H1 (cell line): ENCODE results near the gene GLB1L2. TPM values are rescaled to one million over a fixed set of nuclear protein-coding genes. Genes with fewer than 3 reads are reported as not detected.

Experiments
- CTCF ChIA-PET: fragments of 300-600 bp; sonication (Branson Sonifier 250); formaldehyde crosslinking; loops from one replicate; lab custom pipeline; 2021; ENCODE audit not compliant: partially characterized antibody; lab: Charles Lee
- POLR2A ChIA-PET: fragments of 300-600 bp; sonication (Branson Sonifier 250); formaldehyde crosslinking; loops from one replicate; lab custom pipeline; 2021; ENCODE audit warnings: inconsistent platforms; ENCODE audit not compliant: partially characterized antibody; lab: Charles Lee
- DNase-seq, 2 experiments: peaks; one replicate each; pipeline versions ENCODE4 v3.0.0 to v3.0.0-alpha.2; 2010 to 2022; ENCODE audit warnings: low spot score in 2 of 2, low read depth in 1 of 2, mixed read lengths in 1 of 2
- FAIRE-seq: peaks from 2 replicates; lab custom pipeline; 2011; peaks lifted over from hg19 to GRCh38; lab: Jason Lieb, UNC
- H2AFZ ChIP-seq: 2 replicates; pipeline ENCODE4 v1.8.1; 2012; ENCODE audit warnings: low read length, inconsistent platforms
- H2AK5ac ChIP-seq: 2 replicates; pipeline ENCODE4 v1.6.1; 2013; ENCODE audit warnings: low read depth, low read length
- H2BK120ac ChIP-seq: replicated peaks from 2 replicates; pipeline ENCODE3; 2013; ENCODE audit warnings: low read depth, low read length, inconsistent platforms
- H2BK12ac ChIP-seq: 2 replicates; pipeline ENCODE4 v1.6.1; 2013; ENCODE audit warnings: low read depth, low read length
- H2BK15ac ChIP-seq: 2 replicates; pipeline ENCODE4 v1.6.1; 2013; ENCODE audit warnings: low read length
- H2BK20ac ChIP-seq: 2 replicates; pipeline ENCODE4 v1.6.1; 2013; ENCODE audit warnings: low read length
- H2BK5ac ChIP-seq: 2 replicates; pipeline ENCODE4 v1.6.1; 2013; ENCODE audit warnings: low read depth, low read length
- H3K14ac ChIP-seq: 2 replicates; pipeline ENCODE4 v1.6.1; 2013; ENCODE audit warnings: inconsistent platforms; ENCODE audit not compliant: insufficient read length
- H3K18ac ChIP-seq: 2 replicates; pipeline ENCODE4 v1.6.1; 2013; ENCODE audit warnings: low read length; ENCODE audit errors: extremely low read depth
- H3K23ac ChIP-seq: 2 replicates; pipeline ENCODE4 v1.6.1; 2013; ENCODE audit warnings: inconsistent platforms; ENCODE audit not compliant: insufficient read length
- H3K23me2 ChIP-seq: 2 replicates; pipeline ENCODE4 v1.6.1; 2013; ENCODE audit warnings: low read depth, low read length
- H3K27ac ChIP-seq: 2 replicates; pipeline ENCODE4 v1.6.1; 2011; ENCODE audit warnings: low read depth, low read length, inconsistent platforms
- H3K27me3 ChIP-seq, 4 experiments: replicated peaks in 1 of 4; 1 replicate in 1 of 4; 2 replicates in 3 of 4; pipeline versions ENCODE4 v1.6.1 to v1.8.1; 2011 to 2013; ENCODE audit warnings: low read length in 3 of 4, mild to moderate bottlenecking in 3 of 4, inconsistent platforms in 2 of 4, mixed read lengths in 2 of 4, moderate library complexity in 1 of 4; ENCODE audit not compliant: control insufficient read depth in 3 of 4, insufficient read depth in 3 of 4; ENCODE audit errors: extremely low read depth in 1 of 4
- H3K36me3 ChIP-seq, 4 experiments: 2 replicates each; pipeline versions ENCODE4 v1.6.1 to v1.8.1; 2011 to 2013; ENCODE audit warnings: mild to moderate bottlenecking in 4 of 4, low read length in 3 of 4, moderate library complexity in 2 of 4, control low read depth in 1 of 4, inconsistent platforms in 1 of 4; ENCODE audit not compliant: insufficient read depth in 4 of 4, control insufficient read depth in 2 of 4
- H3K4ac ChIP-seq: replicated peaks from 2 replicates; pipeline ENCODE3; 2013; ENCODE audit warnings: low read length, low read depth, mixed read lengths, inconsistent platforms; ENCODE audit not compliant: insufficient read length
- H3K4me1 ChIP-seq, 4 experiments: replicated peaks in 1 of 4; 1 replicate in 1 of 4; 2 replicates in 3 of 4; pipeline versions ENCODE4 v1.6.1 to v1.8.1; 2011 to 2013; ENCODE audit warnings: low read length in 3 of 4, inconsistent platforms in 2 of 4, mixed read lengths in 1 of 4; ENCODE audit not compliant: insufficient read depth in 4 of 4, control insufficient read depth in 3 of 4
- H3K4me2 ChIP-seq, 2 experiments: 2 replicates each; pipeline versions ENCODE4 v1.6.1 to v1.8.1; 2011 to 2013; ENCODE audit warnings: low read depth in 2 of 2, low read length in 2 of 2, control low read depth in 1 of 2, inconsistent platforms in 1 of 2, mild to moderate bottlenecking in 1 of 2; ENCODE audit not compliant: insufficient read depth in 1 of 2
- H3K4me3 ChIP-seq, 4 experiments: fragments of 200-600, 300-600 bp in 1 of 4; sonication (generic), shearing (Covaris generic), sonication (Bioruptor Twin) in 1 of 4; 2 replicates each; pipeline versions ENCODE4 v1.5.1 to v1.8.1; 2011 to 2016; ENCODE audit warnings: low read length in 4 of 4, low read depth in 3 of 4, control low read depth in 2 of 4, inconsistent platforms in 2 of 4, mild to moderate bottlenecking in 2 of 4, mixed read lengths in 1 of 4, moderate library complexity in 1 of 4; ENCODE audit not compliant: insufficient read depth in 2 of 4; ENCODE audit errors: extremely low read depth in 1 of 4
- H3K56ac ChIP-seq: replicated peaks from 2 replicates; pipeline ENCODE3; 2013; ENCODE audit warnings: low read depth, mild to moderate bottlenecking, mixed read lengths, low read length, inconsistent platforms; ENCODE audit not compliant: insufficient read length
- H3K79me1 ChIP-seq: 2 replicates; pipeline ENCODE4 v1.6.1; 2013; ENCODE audit warnings: low read depth, low read length, control low read depth
- H3K79me2 ChIP-seq, 2 experiments: 2 replicates each; pipeline versions ENCODE4 v1.6.1 to v1.8.1; 2012 to 2013; ENCODE audit warnings: low read length in 2 of 2, mild to moderate bottlenecking in 2 of 2, inconsistent platforms in 1 of 2; ENCODE audit not compliant: insufficient read depth in 2 of 2, control insufficient read depth in 1 of 2
- H3K9ac ChIP-seq, 4 experiments: replicated peaks in 1 of 4; 1 replicate in 1 of 4; 2 replicates in 3 of 4; pipeline versions ENCODE4 v1.6.1 to v1.8.1; 2011 to 2013; ENCODE audit warnings: low read depth in 3 of 4, low read length in 3 of 4, control low read depth in 2 of 4, mild to moderate bottlenecking in 2 of 4, moderate library complexity in 2 of 4, inconsistent platforms in 1 of 4; ENCODE audit errors: extremely low read depth in 1 of 4
- H3K9me3 ChIP-seq, 2 experiments: 2 replicates each; pipeline versions ENCODE4 v1.6.1 to v1.8.1; 2012 to 2013; ENCODE audit warnings: mild to moderate bottlenecking in 2 of 2, moderate library complexity in 2 of 2, control low read depth in 1 of 2, inconsistent platforms in 1 of 2, low read depth in 1 of 2, low read length in 1 of 2, mixed read lengths in 1 of 2; ENCODE audit not compliant: insufficient read depth in 2 of 2
- H4K20me1 ChIP-seq, 2 experiments: replicated peaks in 1 of 2; 2 replicates each; pipeline versions ENCODE3 to v1.8.1; 2011 to 2013; ENCODE audit warnings: inconsistent platforms in 2 of 2, low read length in 2 of 2, mild to moderate bottlenecking in 1 of 2; ENCODE audit not compliant: insufficient read depth in 2 of 2, control insufficient read depth in 1 of 2
- H4K5ac ChIP-seq: 2 replicates; pipeline ENCODE4 v1.6.1; 2013; ENCODE audit warnings: low read length, low read depth, mixed read lengths, inconsistent platforms; ENCODE audit not compliant: insufficient read length
- H4K8ac ChIP-seq: 2 replicates; pipeline ENCODE4 v1.8.0; 2013; ENCODE audit warnings: mild to moderate bottlenecking, moderate library complexity, low read length, inconsistent platforms; ENCODE audit not compliant: insufficient read depth; ENCODE audit errors: extremely low read depth
- H4K91ac ChIP-seq: replicated peaks from 2 replicates; pipeline ENCODE3; 2013; ENCODE audit warnings: low read length, mixed read lengths, inconsistent platforms; ENCODE audit not compliant: insufficient read length
- CREB1 ChIP-seq: IDR thresholded peaks from 2 replicates; pipeline ENCODE4 v1.6.1; 2012; ENCODE audit warnings: inconsistent platforms
- SUZ12 ChIP-seq: fragments of 200-600 bp; sonication (generic); IDR thresholded peaks from 2 replicates; pipeline ENCODE4 v1.6.1; 2012; ENCODE audit warnings: mild to moderate bottlenecking, inconsistent platforms, low read length, moderate library complexity, mixed read lengths
- WGBS, 2 experiments: shearing (Covaris generic) in 1 of 2; methylation state at CpG; one replicate each; pipeline versions ENCODE4 v1.1.6 to v1.1.7; 2013 to 2015; ENCODE audit warnings: low lambda C conversion rate in 2 of 2, mixed read lengths in 2 of 2, inconsistent platforms in 1 of 2, low coverage in 1 of 2, missing lambda C conversion rate in 1 of 2; ENCODE audit not compliant: insufficient replicate concordance in 2 of 2, insufficient coverage in 1 of 2, insufficient read length in 1 of 2; ENCODE audit errors: extremely low coverage in 1 of 2, missing lambda C conversion rate in 1 of 2; 5-methylcytosine and 5-hydroxymethylcytosine counted together
- polyA plus RNA-seq, 7 experiments: library from polyadenylated mRNA; depleted of rRNA in 3 of 7; stranded (reverse) in 5 of 7; unstranded in 2 of 7; fragments of >200 nt in 5 of 7; fragments of 200-250 nt in 2 of 7; gene quantifications; 1 replicate in 5 of 7; 2 replicates in 1 of 7; 4 replicates in 1 of 7; pipeline versions ENCODE4 v1.2.1 to v1.2.3, GENCODE V29; 2011 to 2013; ENCODE audit warnings: missing spikeins in 2 of 7, mixed read lengths in 2 of 7
- total RNA-seq: library from RNA; stranded (reverse); fragmentation: NEBNext Ultra II Directional; extraction: Animal tissue kit (Norgen Biotek cat#: 25700); gene quantifications from 2 replicates; pipeline ENCODE4 v1.2.1, GENCODE V29; 2021
- TF ChIP-seq, protein P1 (sequence below): IDR thresholded peaks from 2 replicates; pipeline ENCODE4 v1.6.1; 2012; ENCODE audit warnings: inconsistent platforms

The GLB1L2 gene
- total and polyA plus RNA-seq, 2 of the 8 experiments (the other 6 are each of a cell fraction or from before 2014, with no cell fraction given), result 4.4 to 7.9 TPM

DNA sequence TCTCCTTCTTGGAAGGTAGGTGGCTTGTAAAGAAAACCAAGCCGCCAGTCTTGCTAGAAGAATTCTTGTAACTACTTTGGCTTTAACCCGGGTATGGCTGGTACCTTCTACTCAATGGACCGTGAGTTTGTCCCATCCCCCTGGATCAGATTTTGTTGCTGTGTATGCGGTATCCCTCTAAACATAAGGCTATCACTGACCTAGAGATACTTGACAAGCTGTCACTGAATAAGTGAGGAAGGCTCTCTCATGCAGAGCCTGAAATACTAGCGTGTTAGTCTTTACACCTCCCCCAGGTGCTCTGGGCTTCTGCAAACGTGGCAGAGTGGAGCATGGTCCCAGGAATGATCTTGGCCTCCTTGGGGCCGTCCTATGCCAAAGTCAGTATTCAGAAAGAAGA, 34.5 kb downstream of the GLB1L2 start:
- Histone ChIP-seq H4K20me1 (no peaks in the 10 kb centered on the region), H2BK20ac (no peak overlapping the region), H3K9ac (no peak overlapping the region), H3K4me3 (no peak overlapping the region), H3K4me2 (no peak overlapping the region), H3K9me3 (no peaks in the 10 kb centered on the region; a peak in 1 of 4 replicates), H3K79me2 (no peaks in the 10 kb centered on the region), H2BK120ac (no peak overlapping the region), H2AFZ (no peak overlapping the region), H4K8ac (no peak overlapping the region), H3K27me3 (peaks cover 0 to 3% (median 1%) of the 10 kb centered on the region in 4 experiments; a peak in 3 of 7 replicates), H4K91ac (no peak overlapping the region), H3K4me1 (no peaks in the 10 kb centered on the region; a peak in 1 of 7 replicates), H3K56ac (no peak overlapping the region), H3K14ac (no peak overlapping the region), H2BK15ac (no peak overlapping the region), H3K4ac (no peak overlapping the region)
- FAIRE-seq, result no peak
- POLR2A ChIA-PET, result interaction anchor here (0.6 to 1.2 kb wide), 2 partner anchors 26 to 393 kb away, joined by 3 read pairs; no protein-coding TSS in a partner anchor
- TF ChIP-seq SUZ12, result no peak
- no peak for TF ChIP-seq CREB1
- TF ChIP-seq, protein P1, sequence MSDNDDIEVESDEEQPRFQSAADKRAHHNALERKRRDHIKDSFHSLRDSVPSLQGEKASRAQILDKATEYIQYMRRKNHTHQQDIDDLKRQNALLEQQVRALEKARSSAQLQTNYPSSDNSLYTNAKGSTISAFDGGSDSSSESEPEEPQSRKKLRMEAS, result no peak
- TF ChIP-seq, all 59 proteins: peak for 0
- no peak overlapping the region for H2BK12ac ChIP-seq
- no peak overlapping the region for H4K5ac ChIP-seq
- no peak overlapping the region for H3K18ac ChIP-seq
- no peaks in the 10 kb centered on the region for H3K23me2 ChIP-seq
- no peak overlapping the region for H3K27ac ChIP-seq
- no peak overlapping the region for H2AK5ac ChIP-seq
- H3K79me1 ChIP-seq, result no peaks in the 10 kb centered on the region
- no peaks in the 10 kb centered on the region for H3K36me3 ChIP-seq
- CTCF ChIA-PET, result interaction anchor here (0.9 to 2.1 kb wide), 4 partner anchors 11 to 105 kb away, joined by 3 to 7 read pairs (median 4); no protein-coding TSS in a partner anchor
- H3K23ac ChIP-seq, result no peak overlapping the region
- WGBS, 2 experiments, result 87% methylated on average over 7 of the region's 7 CpGs; no CpG with 5 or more reads in 1 of the 2 experiments
- no peak for DNase-seq
- H2BK5ac ChIP-seq, result no peak overlapping the region
